ENCODE measurements around the gene ECSIT.

GRCh38 chr19:11541238-11541637 is 12.3 kb upstream of the ECSIT start:
- TF ChIP-seq CREB1 (CRISPR knock-in tag; IDR thresholded peaks at IDR 0.05; ENCODE audit: low read depth) (no peak), CTCF (conservative IDR thresholded peaks at IDR 0.05; ENCODE audit: low read depth in 2 of 2) (no peak), ZNF114 (CRISPR knock-in tag; IDR thresholded peaks at IDR 0.05) (no peak), REST (IDR thresholded peaks at IDR 0.05; ENCODE audit: unreplicated experiment) (no peak), EZH2phosphoT487 (IDR thresholded peaks at IDR 0.05; ENCODE audit: unreplicated experiment) (no peak), STAT1 (IDR thresholded peaks at IDR 0.05; ENCODE audit: unreplicated experiment) (no peak), POLR2AphosphoS5 (IDR thresholded peaks at IDR 0.05; ENCODE audit: low read depth) (no peak), JUNB (IDR thresholded peaks at IDR 0.05; ENCODE audit: unreplicated experiment) (no peak), EZH2 (IDR thresholded peaks at IDR 0.05; ENCODE audit: low read depth, unreplicated experiment) (no peak), NANOG (IDR thresholded peaks at IDR 0.05; ENCODE audit: borderline replicate concordance) (no peak), ZNF331 (CRISPR knock-in tag; IDR thresholded peaks at IDR 0.05; ENCODE audit: low read depth) (no peak), ETS1 (IDR thresholded peaks at IDR 0.05) (no peak), ZNF462 (CRISPR knock-in tag; IDR thresholded peaks at IDR 0.05) (no peak)

Data from GM23338 (cell line).